HepG2 (cell line): Measurements from ENCODE around the gene ARMC5. TPM values are rescaled to one million over a fixed set of nuclear protein-coding genes. Genes with fewer than 3 reads are reported as not detected.

ENCODE experiments used
- ARNT ChIP-seq: fragments of 450-650 bp; IDR thresholded peaks from 2 replicates; pipeline ENCODE4 v1.6.1; 2017
- DZIP1 ChIP-seq: sonication (generic); formaldehyde crosslinking; IDR thresholded peaks from 2 replicates; pipeline ENCODE4 v1.5.0; 2020; ENCODE audit warnings: mild to moderate bottlenecking, missing genetic modification reagents
- ERF ChIP-seq: IDR thresholded peaks from 2 replicates; pipeline ENCODE4 v1.6.1; 2018; ENCODE audit warnings: missing biosample characterization, missing genetic modification reagents
- HNRNPH1 ChIP-seq: fragments of 200-400 bp; formaldehyde crosslinking; optimal IDR thresholded peaks from 2 replicates; pipeline ENCODE3; 2017; ENCODE audit warnings: mild to moderate bottlenecking, low read depth, low read length
- MXD3 ChIP-seq: IDR thresholded peaks from 2 replicates; pipeline ENCODE4 v1.6.1; 2016; ENCODE audit warnings: mild to moderate bottlenecking, missing biosample characterization, missing genetic modification reagents
- NR2F1 ChIP-seq, 2 experiments: fragments of 450-650 bp in 1 of 2; formaldehyde crosslinking in 1 of 2; IDR thresholded peaks; 2 replicates each; pipeline versions ENCODE4 v1.5.0 to v1.6.1; 2016 to 2020; ENCODE audit warnings: mild to moderate bottlenecking in 1 of 2, missing compliant biosample characterization in 1 of 2, missing genetic modification reagents in 1 of 2, moderate library complexity in 1 of 2
- PHB2 ChIP-seq: fragments of 450-650 bp; IDR thresholded peaks from 2 replicates; pipeline ENCODE4 v1.6.1; 2018; ENCODE audit not compliant: partially characterized antibody
- POLR2A ChIP-seq, 2 experiments: IDR thresholded peaks; 2 replicates each; pipeline ENCODE4 v1.6.1; 2011; ENCODE audit warnings: low read depth in 2 of 2, low read length in 2 of 2, mild to moderate bottlenecking in 1 of 2, moderate library complexity in 1 of 2; ENCODE audit not compliant: insufficient read depth in 1 of 2
- PRMT3 ChIP-seq: sonication (generic); formaldehyde crosslinking; IDR thresholded peaks from 2 replicates; pipeline ENCODE4 v1.8.1; 2022; ENCODE audit warnings: low read depth, mild to moderate bottlenecking, moderate library complexity, missing genetic modification reagents, borderline replicate concordance
- RBM22 ChIP-seq: fragments of 200-400 bp; formaldehyde crosslinking; optimal IDR thresholded peaks from 2 replicates; pipeline ENCODE3; 2017; ENCODE audit warnings: mild to moderate bottlenecking, low read length, moderate library complexity
- RERE ChIP-seq: IDR thresholded peaks from 2 replicates; pipeline ENCODE4 v1.6.1; 2016; ENCODE audit warnings: low read depth, missing genetic modification reagents, missing compliant biosample characterization
- SP4 ChIP-seq: sonication (generic); formaldehyde crosslinking; IDR thresholded peaks from 2 replicates; pipeline ENCODE4 v1.8.1; 2023; ENCODE audit warnings: mild to moderate bottlenecking, missing genetic modification reagents
- SSRP1 ChIP-seq: IDR thresholded peaks from 2 replicates; pipeline ENCODE4 v1.6.1; 2016; ENCODE audit warnings: control low read depth
- U2AF1 ChIP-seq: fragments of 200-400 bp; formaldehyde crosslinking; optimal IDR thresholded peaks from 2 replicates; pipeline ENCODE3; 2017; ENCODE audit warnings: mild to moderate bottlenecking, low read depth, low read length
- ZKSCAN5 ChIP-seq: sonication (generic); formaldehyde crosslinking; IDR thresholded peaks from 2 replicates; pipeline ENCODE4 v1.5.1; 2020; ENCODE audit warnings: mild to moderate bottlenecking, missing genetic modification reagents
- ZNF101 ChIP-seq: sonication (generic); formaldehyde crosslinking; IDR thresholded peaks from 2 replicates; pipeline ENCODE4 v1.4.0; 2020; ENCODE audit warnings: mild to moderate bottlenecking, low read depth, missing genetic modification reagents, borderline replicate concordance
- ZNF20 ChIP-seq: sonication (generic); formaldehyde crosslinking; IDR thresholded peaks from 2 replicates; pipeline ENCODE4 v1.4.0; 2020; ENCODE audit warnings: mild to moderate bottlenecking, moderate library complexity, missing genetic modification reagents
- ZNF431 ChIP-seq: sonication (generic); formaldehyde crosslinking; IDR thresholded peaks from 2 replicates; pipeline ENCODE4 v1.9.0; 2022; ENCODE audit warnings: missing genetic modification reagents, low read depth, mild to moderate bottlenecking, borderline replicate concordance
- ZNF558 ChIP-seq: sonication (generic); formaldehyde crosslinking; IDR thresholded peaks from 2 replicates; pipeline ENCODE4 v1.9.0; 2022; ENCODE audit warnings: mild to moderate bottlenecking, missing genetic modification reagents, borderline replicate concordance
- ZNF678 ChIP-seq: sonication (generic); formaldehyde crosslinking; IDR thresholded peaks from 2 replicates; pipeline ENCODE4 v1.4.0; 2020; ENCODE audit warnings: mild to moderate bottlenecking, missing genetic modification reagents
- polyA plus RNA-seq, 8 experiments: library from polyadenylated mRNA; depleted of rRNA in 3 of 8; stranded (reverse) in 7 of 8; unstranded in 1 of 8; fragments of >200 nt; fragmentation: Illumina TruSeq in 4 of 8; extraction: Trizol in 4 of 8; gene quantifications; 2 replicates each; pipeline versions ENCODE4 v1.2.1 to v1.2.3, GENCODE V29; 2011 to 2016; ENCODE audit warnings: low read depth in 4 of 8, missing spikeins in 1 of 8, mixed read lengths in 1 of 8; ENCODE audit not compliant: insufficient read depth in 1 of 8
- total RNA-seq, 5 experiments: library from RNA; depleted of rRNA; stranded (reverse); fragments of >200 nt; fragmentation: Illumina TruSeq; extraction: Trizol; gene quantifications; 2 replicates each; pipeline ENCODE4 v1.2.3, GENCODE V29; 2016; ENCODE audit warnings: low read depth in 1 of 5

ARMC5 gene
- total and polyA plus RNA-seq, 2 of the 13 experiments (the other 11 are each of a cell fraction or from before 2014, with no cell fraction given), result 10.8 to 22.3 TPM

GRCh38 chr16:31477220-31478216 lies 18.2 kb downstream of the ARMC5 start (continued):
- TF ChIP-seq ZNF20 (CRISPR knock-in tag), result no peak
- TF ChIP-seq ARNT, result no peak
- TF ChIP-seq ZNF558 (CRISPR knock-in tag), result 0 out of 2 replicates have a peak, but pooled peaks have one; percentile 76
- TF ChIP-seq HNRNPH1, result no peak
- TF ChIP-seq ZKSCAN5, result no peak
- peak; percentile 90; the same call in 1 of the 2 replicates for TF ChIP-seq ZNF678 (CRISPR knock-in tag)
- TF ChIP-seq U2AF1, result peak; percentile 95
- TF ChIP-seq ERF (CRISPR knock-in tag), result peak; percentile 88
- no peak for TF ChIP-seq PHB2
- TF ChIP-seq SSRP1 (CRISPR knock-in tag), result no peak
- TF ChIP-seq RBM22, result no peak
- peak; percentile 56; the same call in 1 of the 2 replicates for TF ChIP-seq MXD3
- no peak; the same call in 1 of the 2 replicates for TF ChIP-seq DZIP1 (CRISPR knock-in tag)
- TF ChIP-seq ZNF101 (CRISPR knock-in tag), result peak; percentile 52; the same call in 1 of the 2 replicates
- TF ChIP-seq POLR2A (IDR thresholded peaks at IDR 0.05; ENCODE audit: insufficient read depth in 1 of 2, low read depth in 2 of 2, low read length in 2 of 2), result peak; percentile 42 to 45; a peak in 1 of 4 replicates
- 0 out of 2 replicates have a peak, but pooled peaks have one; percentile 37 for TF ChIP-seq SP4 (CRISPR knock-in tag)
- peak; percentile 42; the same call in 1 of the 2 replicates for TF ChIP-seq RERE
- TF ChIP-seq NR2F1 (CRISPR knock-in tag; IDR thresholded peaks at IDR 0.05), result peak in 1 of 2 experiments; percentile 80; a peak in 2 of 4 replicates
- TF ChIP-seq ZNF431 (CRISPR knock-in tag), result peak; percentile 37; the same call in 1 of the 2 replicates
- TF ChIP-seq PRMT3, result no peak
